GM12864 (cell line): ENCODE measurements around the gene ZNF835.

Experiments
- DNase-seq: peaks from one replicate; pipeline ENCODE4 v3.0.0-alpha.2; 2011; ENCODE audit warnings: low read depth
- H3K4me3 ChIP-seq: 2 replicates; pipeline ENCODE4 v1.5.1; 2011; ENCODE audit warnings: mild to moderate bottlenecking, low read depth, low read length, control low read depth
- TF ChIP-seq, protein P1 (sequence below): IDR thresholded peaks from 2 replicates; pipeline ENCODE4 v1.5.1; 2011; ENCODE audit warnings: low read depth, mild to moderate bottlenecking, moderate library complexity, low read length, control low read depth, inconsistent platforms; ENCODE audit errors: missing control alignments

Gene ZNF835

DNA sequence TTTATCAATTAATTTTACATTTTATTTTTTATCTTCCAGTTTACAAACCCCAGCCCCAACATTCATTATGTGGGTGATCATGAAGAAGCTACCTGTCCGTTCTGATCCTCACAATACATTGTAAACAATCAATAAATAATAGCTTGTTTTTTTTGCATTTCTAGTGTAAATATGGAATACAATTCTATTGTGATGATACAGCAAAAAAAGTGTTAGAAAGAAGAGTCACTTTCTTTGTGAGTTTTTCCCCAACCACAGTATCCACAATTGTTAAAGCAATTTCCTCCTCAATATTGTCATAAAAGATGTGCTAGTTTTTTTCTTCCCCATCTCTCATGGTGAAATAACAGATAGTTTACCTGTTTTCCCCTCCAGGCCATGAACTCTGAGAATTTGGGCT lies 30.3 kb upstream of the ZNF835 start:
- TF ChIP-seq, protein P1, sequence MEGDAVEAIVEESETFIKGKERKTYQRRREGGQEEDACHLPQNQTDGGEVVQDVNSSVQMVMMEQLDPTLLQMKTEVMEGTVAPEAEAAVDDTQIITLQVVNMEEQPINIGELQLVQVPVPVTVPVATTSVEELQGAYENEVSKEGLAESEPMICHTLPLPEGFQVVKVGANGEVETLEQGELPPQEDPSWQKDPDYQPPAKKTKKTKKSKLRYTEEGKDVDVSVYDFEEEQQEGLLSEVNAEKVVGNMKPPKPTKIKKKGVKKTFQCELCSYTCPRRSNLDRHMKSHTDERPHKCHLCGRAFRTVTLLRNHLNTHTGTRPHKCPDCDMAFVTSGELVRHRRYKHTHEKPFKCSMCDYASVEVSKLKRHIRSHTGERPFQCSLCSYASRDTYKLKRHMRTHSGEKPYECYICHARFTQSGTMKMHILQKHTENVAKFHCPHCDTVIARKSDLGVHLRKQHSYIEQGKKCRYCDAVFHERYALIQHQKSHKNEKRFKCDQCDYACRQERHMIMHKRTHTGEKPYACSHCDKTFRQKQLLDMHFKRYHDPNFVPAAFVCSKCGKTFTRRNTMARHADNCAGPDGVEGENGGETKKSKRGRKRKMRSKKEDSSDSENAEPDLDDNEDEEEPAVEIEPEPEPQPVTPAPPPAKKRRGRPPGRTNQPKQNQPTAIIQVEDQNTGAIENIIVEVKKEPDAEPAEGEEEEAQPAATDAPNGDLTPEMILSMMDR = no peak
- no peak overlapping the region for H3K4me3 ChIP-seq
- DNase-seq = no peak

DNA sequence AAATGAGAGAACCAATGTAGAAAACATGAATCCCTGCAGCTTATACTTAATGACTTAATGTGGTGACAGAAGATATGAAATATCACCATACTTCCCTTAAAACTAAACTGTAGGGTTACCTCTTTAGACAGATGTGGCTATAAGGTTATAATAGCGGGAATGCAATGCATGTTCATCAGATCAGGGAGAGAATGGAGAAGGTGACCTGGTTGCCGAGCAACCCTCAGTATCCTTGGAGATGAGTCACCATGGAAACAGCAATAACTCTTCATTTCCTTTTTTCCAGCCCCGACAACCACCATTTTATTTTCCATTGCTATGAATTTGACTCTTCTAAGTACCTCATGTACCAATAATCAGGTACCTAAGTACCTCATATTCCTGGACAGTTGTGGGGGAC lies 28.0 kb upstream of the ZNF835 start:
- DNase-seq = no peak
- no peak overlapping the region for H3K4me3 ChIP-seq
- TF ChIP-seq, protein P1 = no peak

DNA sequence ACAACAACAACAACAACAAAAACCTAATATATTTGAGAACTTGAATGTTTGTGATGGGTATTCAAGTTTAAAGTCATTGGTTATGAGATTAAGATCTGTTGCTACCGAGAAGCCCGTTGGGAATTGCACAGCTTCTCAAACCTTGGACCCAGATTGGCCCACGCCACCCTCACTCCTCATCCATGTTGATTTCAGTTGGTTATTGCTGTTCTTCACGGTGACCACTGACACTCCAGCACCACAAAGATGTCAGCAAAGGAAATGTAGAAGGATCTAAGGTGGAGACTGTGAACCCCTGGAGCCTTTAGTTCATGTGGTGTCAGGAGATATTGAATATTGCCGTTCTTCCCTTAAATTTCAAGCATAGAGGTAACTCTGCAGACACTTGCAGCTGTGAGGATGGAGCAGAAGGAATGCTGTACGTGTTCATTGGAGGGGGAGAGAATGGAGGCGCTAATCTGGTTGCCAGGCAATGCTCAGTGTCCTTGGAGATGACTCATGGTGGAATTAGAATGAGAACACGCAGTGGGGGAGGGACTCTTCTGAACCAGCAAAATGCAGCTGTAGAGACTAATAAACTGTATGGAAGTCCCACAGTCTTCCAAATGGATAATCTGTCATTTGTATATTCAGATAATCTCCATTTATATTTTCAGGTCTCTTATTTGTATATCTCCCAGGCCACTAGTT lies 20.8 kb upstream of the ZNF835 start:
- no peak for DNase-seq
- TF ChIP-seq, protein P1 = no peak
- H3K4me3 ChIP-seq = no peak overlapping the region

DNA sequence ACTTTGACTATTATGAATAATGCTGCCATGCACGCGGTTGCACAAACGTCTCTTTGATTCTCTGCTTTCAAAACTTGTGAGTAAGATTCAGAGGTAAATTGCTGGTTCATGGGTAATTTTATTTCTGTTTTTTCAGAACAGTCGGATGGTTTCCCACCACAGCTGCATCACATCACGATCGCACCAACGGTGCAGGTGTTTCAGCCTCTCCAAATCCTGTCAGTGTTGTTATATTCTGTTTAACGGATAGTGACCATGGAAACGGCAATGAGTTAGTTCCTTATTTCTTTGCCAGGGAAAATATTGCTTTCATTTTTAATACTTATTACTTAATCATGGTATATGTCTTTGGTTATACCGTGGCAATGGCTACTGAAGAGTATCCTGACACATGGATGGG lies 19.1 kb upstream of the ZNF835 start:
- TF ChIP-seq, protein P1 = no peak
- DNase-seq = no peak
- no peak overlapping the region for H3K4me3 ChIP-seq

DNA sequence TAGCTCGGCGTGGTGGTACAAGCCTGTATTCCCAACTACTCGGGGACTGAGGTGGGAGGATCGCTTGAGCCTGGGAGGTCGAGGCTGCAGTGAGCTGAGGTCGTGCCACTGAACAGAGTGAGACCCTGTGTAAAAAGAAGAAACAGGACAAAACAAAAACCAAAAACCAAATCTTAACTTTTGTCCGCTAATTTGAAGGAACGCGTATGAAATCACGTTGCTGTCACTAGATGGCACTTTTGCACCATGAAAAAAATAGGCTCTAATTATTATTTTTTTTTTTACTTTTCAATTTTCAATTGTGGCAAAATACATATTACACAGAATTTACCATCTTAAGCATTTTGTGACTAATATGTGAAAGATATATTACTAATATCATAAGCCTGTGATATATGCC lies 17.6 kb upstream of the ZNF835 start:
- TF ChIP-seq, protein P1 = no peak
- H3K4me3 ChIP-seq = no peak overlapping the region
- DNase-seq = no peak

DNA sequence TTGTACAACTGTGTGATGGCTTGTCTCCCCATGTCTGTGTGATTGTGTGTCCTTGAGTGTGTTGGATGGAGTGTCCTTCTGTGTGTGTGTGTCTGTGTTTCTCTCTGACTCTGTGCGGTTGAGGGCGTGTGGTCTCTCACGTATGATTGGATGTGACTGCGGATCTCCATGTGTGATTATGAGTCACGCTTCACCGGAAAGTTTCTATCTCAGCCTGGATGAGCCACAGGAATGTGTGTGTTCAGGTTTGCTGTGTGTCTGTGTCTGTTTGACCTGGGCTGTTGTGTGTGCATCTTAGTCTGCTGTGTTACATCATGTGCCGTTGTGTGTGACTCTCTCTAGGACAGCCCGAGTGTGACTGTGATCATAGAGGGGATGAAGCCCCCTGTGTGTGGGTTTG lies 15.5 kb upstream of the ZNF835 start:
- TF ChIP-seq, protein P1 = no peak
- DNase-seq = no peak
- H3K4me3 ChIP-seq = no peak overlapping the region

DNA sequence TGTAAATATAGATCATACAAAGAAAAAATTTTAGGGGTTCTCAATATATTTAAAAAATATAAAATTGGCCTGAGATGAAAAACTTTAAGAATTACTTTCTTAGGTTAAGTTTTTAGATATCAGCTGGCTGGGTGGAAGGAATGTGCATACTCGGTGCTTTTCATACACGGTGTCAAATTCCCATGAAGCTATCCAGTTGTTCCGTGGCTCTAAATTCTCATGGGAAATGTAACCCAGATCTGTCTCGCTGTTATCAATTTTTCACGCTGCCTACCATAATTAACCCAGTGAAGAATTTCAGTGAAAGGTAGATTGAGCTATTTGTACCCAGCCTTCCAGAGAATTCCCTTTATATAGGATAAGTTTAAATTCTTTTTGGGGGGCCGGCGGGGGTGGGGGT lies 11.6 kb upstream of the ZNF835 start:
- no peak overlapping the region for H3K4me3 ChIP-seq
- TF ChIP-seq, protein P1 = no peak
- no peak for DNase-seq
